Measurements from ENCODE around the gene NPHP1.
"Not testable (repeated sequence)": the region's sequence is repeated elsewhere in the genome, so short reads cannot be mapped to it uniquely, and the experiment has no call there.

NPHP1 gene

DNA sequence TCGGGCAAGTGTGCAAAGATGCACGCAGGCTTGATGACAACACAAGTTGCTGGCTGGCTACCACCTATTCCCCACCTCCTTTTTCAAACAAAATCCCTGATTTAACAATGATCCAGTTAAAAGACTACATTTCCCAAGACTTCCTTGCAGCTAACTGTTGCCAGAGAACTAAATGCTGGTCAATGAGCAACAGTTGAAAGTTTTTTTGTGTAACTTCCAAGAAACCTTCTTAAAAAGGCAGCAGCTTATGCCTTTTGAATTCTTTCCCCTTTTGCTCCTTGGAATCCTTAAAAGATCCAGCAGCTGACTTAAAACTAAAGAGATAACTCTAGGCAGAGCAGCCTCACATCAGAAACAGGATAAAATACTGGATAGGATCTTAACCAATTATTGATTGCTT is 38.5 kb downstream of the NPHP1 start:
- no peak for TF ChIP-seq ZNF274 (IDR thresholded peaks at IDR 0.05; ENCODE audit: low read depth, low read length)
- no peak overlapping the region for H3K4me3 ChIP-seq (ENCODE audit: low read length)

DNA sequence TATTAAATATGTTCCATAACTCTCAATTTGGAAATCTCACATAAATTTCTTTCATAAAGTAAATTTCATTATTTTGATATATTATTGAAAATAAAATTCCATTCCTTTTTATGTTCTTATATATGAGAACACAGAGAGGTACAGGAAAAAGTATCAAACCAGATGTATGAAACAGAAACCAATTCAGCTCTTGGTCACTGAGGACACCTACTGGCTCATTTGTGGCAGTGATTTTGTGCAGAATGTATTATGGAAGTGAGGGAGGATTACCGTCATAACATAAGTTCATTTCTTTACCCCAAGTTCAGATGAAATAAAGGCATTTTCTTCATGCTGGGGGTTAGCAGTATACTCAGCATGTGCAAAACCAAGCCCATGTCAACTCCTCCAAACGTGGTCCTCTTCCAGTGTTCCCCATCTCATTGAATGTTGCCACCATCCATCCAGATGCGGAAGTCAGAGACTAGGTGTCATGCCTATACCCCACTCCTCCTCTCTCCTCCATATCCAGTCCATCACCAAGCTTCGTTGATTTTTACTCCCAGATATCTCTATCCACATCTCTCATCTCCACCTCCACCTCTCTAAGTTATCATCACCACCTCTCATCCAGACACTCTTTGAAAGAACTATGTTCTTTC is 47.5 kb downstream of the NPHP1 start:
- no peak for TF ChIP-seq ZNF274 (IDR thresholded peaks at IDR 0.05; ENCODE audit: low read depth, low read length)
- no peak overlapping the region for H3K4me3 ChIP-seq (ENCODE audit: low read length)

DNA sequence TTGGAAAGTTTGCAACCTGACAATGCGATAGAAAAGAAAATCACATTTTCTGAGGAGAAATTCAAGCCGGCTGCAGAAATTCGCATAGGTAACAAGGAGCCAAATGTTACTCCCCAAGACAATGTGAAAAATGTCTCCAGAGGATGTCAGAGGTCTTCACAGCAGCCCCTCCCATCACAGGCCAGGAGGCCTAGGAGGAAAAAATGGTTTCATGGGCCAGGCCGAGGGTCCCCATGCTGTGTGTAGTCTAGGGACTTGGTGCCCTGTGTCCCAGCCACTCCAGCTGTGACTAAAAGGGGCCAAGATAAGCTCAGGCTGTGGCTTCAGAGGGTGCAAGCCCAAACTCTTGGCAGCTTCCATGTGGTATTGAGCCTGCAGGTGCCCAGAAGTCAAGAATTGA is 50.0 kb downstream of the NPHP1 start:
- not testable (repeated sequence) for H3K4me3 ChIP-seq (ENCODE audit: low read length)

DNA sequence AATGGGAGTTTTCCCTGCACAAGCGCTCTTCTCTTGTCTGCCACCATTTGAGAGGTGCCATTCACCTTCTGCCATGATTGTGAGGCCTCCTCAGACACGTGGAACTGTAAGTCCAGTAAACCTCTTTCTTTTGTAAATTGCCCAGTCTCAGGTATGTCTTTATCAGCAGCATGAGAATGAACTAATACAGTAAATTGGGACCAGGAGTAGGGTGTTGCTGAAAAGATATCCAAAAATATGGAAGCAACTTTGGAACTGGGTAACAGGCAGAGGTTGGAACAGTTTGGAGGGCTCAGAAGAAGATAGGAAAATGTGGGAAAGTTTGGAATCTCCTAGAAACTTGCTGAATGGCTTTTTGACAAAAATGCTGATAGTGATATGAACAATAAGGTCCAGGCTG is 50.6 kb downstream of the NPHP1 start:
- H3K4me3 ChIP-seq (ENCODE audit: low read length), result not testable (repeated sequence)

DNA sequence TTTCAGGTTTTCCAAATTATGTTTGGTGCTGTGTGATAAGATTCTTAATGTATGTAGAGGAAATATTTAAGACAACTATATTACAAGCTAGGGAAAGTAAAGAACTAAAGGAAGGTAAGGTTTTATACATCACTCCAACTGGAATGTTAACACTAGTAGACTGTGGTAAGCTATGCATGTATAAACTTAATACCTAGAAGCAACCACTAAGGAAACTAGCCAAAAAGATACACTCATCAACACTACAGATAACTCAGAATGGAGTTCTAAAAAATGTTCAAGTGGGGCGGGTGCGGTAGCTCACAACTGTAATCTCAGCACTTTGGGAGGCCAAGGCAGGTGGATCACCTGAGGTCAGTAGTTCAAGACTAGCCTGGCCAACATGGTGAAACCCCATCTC is 51.4 kb downstream of the NPHP1 start:
- no peak overlapping the region for H3K4me3 ChIP-seq (ENCODE audit: low read length)
- no peak for TF ChIP-seq ZNF274 (IDR thresholded peaks at IDR 0.05; ENCODE audit: low read depth, low read length)

DNA sequence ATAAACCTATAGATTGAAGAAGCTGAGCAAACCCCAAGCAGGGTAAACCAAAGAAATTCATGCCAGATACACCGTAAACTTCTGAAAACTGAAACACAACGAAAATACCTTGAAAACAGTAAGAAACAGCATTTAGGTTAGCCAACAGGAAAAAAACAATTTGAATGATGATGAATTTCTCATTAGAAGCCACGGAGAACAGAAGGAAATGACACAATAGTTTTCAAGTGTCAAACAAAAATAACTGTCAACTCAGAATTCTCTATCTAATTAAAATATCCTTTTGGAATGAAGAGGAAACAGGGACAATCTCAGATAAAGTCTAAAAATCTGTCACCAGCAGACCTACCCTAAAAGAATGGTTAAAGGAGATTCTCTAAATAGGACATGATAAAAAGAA is 51.9 kb downstream of the NPHP1 start:
- no peak overlapping the region for H3K4me3 ChIP-seq (ENCODE audit: low read length)
- TF ChIP-seq ZNF274 (IDR thresholded peaks at IDR 0.05; ENCODE audit: low read depth, low read length), result no peak

DNA sequence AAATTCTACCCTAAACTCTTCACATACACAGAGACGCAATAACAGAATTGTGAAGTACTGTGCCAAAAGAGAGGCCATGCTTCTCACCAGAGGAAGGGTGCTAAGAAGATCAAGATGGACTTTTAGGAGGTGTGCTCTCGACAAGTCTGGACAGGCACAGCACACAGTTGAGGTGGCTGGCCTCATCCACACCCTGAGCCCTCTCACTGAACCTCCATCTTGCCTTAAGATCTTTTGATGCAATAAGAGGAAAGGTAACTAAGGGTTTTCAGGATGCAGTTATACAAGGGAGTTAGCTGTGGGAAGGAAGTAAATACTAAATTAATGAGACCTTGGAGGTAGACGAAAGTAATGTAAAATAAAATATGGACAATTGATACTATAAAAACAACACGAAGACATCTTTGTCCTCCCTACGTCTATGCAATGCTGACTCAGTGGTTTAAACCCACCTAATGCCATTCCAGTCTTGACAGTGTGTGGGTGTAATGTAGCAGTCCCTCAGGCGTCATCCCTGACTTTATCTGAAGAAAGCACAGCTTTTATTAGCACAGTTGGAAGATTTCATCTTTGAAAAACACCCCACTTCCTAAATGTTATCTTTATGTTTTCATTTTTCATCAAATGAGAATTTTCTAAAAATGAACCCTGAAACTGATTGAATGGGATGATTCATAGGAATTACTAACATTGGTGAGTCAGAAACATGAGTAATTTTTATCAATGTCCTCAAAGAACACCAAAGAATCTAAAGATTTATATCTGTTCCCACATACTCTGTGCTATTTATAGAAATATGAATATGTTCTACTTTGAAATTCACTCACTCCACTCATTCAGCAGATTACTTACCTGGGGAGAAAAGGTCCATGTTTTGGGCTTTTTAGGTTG is 55.2 kb downstream of the NPHP1 start:
- no peak for TF ChIP-seq ZNF274 (IDR thresholded peaks at IDR 0.05; ENCODE audit: low read depth, low read length)
- no peak overlapping the region for H3K4me3 ChIP-seq (ENCODE audit: low read length)

DNA sequence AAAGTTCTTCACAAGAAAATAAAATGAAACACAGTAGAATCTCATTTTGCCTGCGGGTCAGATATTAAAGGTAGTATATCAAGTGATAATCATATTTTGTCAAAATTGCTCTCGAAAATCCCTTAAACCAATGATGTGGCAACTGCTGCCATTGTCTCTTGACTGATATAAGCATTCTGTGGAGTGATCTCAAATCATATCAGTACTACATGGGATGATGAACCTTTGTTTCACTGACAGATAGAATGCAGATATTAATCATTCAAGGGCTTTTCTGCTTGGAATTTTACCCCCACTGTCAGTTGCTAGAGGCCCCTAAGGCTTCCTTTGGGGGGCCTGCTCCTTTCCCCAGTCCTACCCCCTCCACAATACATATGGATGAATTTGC is 57.9 kb downstream of the NPHP1 start:
- TF ChIP-seq ZNF274 (IDR thresholded peaks at IDR 0.05; ENCODE audit: low read depth, low read length), result no peak
- no peak overlapping the region for H3K4me3 ChIP-seq (ENCODE audit: low read length)

DNA sequence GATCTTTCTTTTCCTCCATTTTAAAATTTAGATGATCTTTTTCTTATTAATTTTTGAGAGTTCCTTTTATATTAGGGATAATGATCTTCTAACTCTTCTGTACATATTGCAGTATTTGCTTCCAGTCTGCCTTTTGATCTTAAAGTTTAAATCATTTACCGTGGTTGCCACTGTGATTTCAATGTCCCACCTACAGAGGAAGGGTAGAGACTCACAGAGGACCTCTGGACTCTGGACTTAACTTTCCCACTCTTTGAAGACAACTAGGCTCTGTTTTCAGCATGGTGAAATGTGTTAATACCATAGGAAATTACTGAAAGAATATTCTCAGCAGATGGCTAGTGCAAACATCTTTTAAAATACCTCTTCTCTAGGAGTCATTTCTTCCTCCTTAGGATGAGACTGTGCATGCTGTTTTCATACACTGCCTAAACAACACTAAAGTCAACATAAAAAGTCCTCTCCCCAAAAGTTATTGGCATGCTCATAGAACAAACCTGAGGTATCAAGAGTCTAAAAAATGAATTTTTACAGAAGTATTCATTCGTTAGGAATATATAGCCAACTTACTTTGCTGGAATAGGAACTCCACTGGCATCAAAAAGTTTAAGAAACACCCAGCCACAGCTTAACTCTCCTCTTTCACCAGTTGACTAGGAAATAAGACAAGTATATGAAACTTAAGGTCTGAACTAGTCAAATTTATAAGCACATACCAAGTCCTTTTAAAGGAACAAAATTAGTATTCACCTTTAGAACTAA is 58.4 kb downstream of the NPHP1 start:
- TF ChIP-seq ZNF274 (IDR thresholded peaks at IDR 0.05; ENCODE audit: low read depth, low read length), result no peak
- no peak overlapping the region for H3K4me3 ChIP-seq (ENCODE audit: low read length)

DNA sequence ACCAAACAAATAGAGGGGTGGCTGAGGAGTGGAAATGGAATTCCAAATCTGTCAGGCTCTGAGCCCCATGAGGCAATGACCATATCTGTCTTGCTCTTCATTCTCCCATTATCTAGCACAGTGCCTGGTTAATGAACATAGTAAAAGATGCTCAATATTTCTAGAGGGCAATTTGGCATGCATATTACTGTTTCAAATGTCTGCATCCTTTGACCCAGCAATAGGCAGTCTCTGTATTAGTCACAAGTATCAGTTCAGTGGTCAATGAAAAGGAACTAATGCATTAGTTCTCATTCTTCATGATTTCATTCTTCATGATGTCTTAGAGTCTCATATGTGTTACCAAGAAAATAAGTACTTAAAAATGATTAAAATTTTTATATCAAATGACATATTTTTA is 60.8 kb downstream of the NPHP1 start:
- H3K4me3 ChIP-seq (ENCODE audit: low read length), result no peak overlapping the region
- TF ChIP-seq ZNF274 (IDR thresholded peaks at IDR 0.05; ENCODE audit: low read depth, low read length), result no peak

DNA sequence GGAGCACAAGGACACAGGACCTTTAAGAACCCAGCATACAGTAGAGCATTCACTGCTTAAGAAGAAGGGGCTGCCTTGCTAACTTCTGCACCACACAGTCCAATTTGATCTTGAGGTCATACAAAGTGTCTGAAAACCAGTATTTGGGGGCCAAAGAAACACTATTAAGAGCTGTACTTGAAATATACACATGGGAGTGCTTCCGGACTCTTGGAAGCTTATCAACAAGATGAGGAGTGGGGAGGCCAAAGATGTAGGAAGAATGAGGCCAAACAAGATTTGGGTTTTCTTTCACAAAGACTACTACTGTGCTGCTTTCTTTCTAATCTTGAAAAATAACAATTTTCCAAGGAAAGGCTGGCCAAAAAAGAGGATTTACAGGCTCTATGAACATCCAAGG is 64.4 kb downstream of the NPHP1 start:
- no peak for TF ChIP-seq ZNF274 (IDR thresholded peaks at IDR 0.05; ENCODE audit: low read depth, low read length)
- no peak overlapping the region for H3K4me3 ChIP-seq (ENCODE audit: low read length)

DNA sequence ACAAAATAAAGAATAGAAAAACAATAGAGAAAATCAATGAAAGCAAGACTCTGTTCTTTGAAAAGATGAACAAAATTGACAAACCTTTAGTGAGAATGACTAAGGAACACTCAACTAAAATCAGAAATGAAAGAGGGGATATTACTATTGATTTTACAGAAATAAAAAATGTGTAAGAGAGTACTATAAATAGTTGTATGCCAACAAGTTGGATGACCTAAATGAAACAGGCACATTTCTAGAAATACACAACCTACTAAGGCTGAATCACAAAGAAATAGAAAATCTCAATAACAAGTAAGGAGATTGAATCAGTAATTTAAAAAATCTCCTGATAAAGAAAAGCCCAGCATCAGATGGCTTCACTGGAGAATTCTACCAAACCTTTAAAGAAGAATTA is 70.8 kb downstream of the NPHP1 start:
- TF ChIP-seq ZNF274 (IDR thresholded peaks at IDR 0.05; ENCODE audit: low read depth, low read length), result no peak
- no peak overlapping the region for H3K4me3 ChIP-seq (ENCODE audit: low read length)

DNA sequence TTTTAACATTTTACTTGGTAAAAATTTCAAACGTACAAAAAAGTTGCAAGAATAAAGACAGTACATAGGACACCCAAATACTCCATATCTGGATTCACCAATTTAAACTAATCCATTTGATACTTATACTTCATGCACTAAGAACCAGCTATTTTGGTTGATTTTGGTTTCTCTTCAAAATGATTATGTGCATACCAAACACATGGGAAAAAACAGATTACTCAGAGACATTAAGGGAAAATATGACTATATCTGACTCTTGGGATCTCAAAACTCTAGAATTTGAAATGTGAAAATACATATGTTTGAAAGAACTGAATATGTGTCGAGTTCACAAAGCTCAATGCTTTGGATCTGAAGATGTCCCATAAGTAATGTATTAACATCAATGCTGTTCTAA is 73.6 kb downstream of the NPHP1 start:
- no peak for TF ChIP-seq ZNF274 (IDR thresholded peaks at IDR 0.05; ENCODE audit: low read depth, low read length)
- no peak overlapping the region for H3K4me3 ChIP-seq (ENCODE audit: low read length)

DNA sequence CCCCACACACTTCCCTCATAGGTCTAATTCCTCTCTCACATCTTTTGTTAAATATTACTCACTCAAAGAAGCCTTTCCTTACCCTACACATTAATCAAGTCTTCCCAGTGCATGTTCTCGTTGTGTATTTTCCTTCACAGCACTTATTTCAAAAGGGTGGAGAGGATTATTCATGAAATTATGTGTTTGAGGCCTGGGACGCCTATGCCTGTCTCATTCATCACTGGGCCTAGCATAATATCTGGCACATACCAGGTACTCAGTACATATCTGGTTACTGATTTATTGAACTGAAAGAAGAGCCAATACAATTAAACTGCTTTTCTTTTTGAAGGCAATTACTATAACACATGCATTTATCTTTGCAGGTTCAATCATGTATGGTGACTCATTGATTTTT is 74.1 kb downstream of the NPHP1 start:
- H3K4me3 ChIP-seq (ENCODE audit: low read length), result no peak overlapping the region
- no peak for TF ChIP-seq ZNF274 (IDR thresholded peaks at IDR 0.05; ENCODE audit: low read depth, low read length)

DNA sequence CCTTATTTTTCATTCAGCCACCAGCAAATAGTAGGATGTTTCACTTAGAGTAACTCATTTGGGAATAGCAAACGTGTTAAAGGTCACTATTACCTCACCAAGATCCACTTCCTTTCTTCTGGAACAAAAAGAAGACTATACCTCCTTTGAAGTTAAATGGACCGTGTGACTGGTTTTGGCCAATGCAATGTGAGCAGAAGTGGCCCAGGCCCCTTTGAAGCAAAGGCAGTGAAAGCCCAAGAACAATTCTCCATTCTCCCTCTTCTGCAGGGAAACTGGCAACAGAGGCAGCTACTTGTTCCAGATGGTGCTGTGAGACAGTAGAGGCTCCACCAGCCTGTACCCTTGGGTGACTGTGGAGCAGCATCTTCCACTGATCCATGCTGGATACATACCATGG is 77.9 kb downstream of the NPHP1 start:
- H3K4me3 ChIP-seq (ENCODE audit: low read length), result no peak overlapping the region
- no peak for TF ChIP-seq ZNF274 (IDR thresholded peaks at IDR 0.05; ENCODE audit: low read depth, low read length)

Measured in GM08714 (cell line).